Fibroblast of lung (primary cell): ENCODE measurements around the gene SMARCD1. TPM values are rescaled to one million over a fixed set of nuclear protein-coding genes. Genes with fewer than 3 reads are reported as not detected.
A peak's percentile ranks its signal among the peaks of the same experiment; 100 is the strongest.

Experiments
- DNase-seq, 2 donors: peaks; one replicate each; pipeline versions ENCODE4 v3.0.0 to v3.0.0-alpha.2; 2010; ENCODE audit warnings: low read depth in 2 of 2
- H2AFZ ChIP-seq: 2 replicates; pipeline ENCODE4 v1.5.1; 2012; ENCODE audit warnings: low read length, control low read depth, inconsistent platforms
- H3K27ac ChIP-seq: 2 replicates; pipeline ENCODE4 v1.5.1; 2011; ENCODE audit warnings: low read length, control low read depth; ENCODE audit not compliant: insufficient read depth
- H3K27me3 ChIP-seq: 2 replicates; pipeline ENCODE4 v1.5.1; 2011; ENCODE audit warnings: mild to moderate bottlenecking, low read length; ENCODE audit not compliant: control insufficient read depth, insufficient read depth
- H3K36me3 ChIP-seq: 2 replicates; pipeline ENCODE4 v1.5.1; 2011; ENCODE audit warnings: low read length; ENCODE audit not compliant: control insufficient read depth, insufficient read depth
- H3K4me1 ChIP-seq: 2 replicates; pipeline ENCODE4 v1.5.1; 2011; ENCODE audit warnings: low read length; ENCODE audit not compliant: control insufficient read depth, insufficient read depth; ENCODE audit errors: extremely low read depth
- H3K4me2 ChIP-seq: 2 replicates; pipeline ENCODE4 v1.5.1; 2011; ENCODE audit warnings: low read length, control low read depth; ENCODE audit not compliant: insufficient read depth; ENCODE audit errors: extremely low read depth
- H3K4me3 ChIP-seq, 4 experiments: fragments of 200-600 bp in 1 of 4; sonication (generic) in 1 of 4; replicated peaks in 1 of 4; 2 replicates each; pipeline ENCODE4 v1.5.1; 2011 to 2016; ENCODE audit warnings: low read length in 4 of 4, low read depth in 3 of 4, mild to moderate bottlenecking in 3 of 4, control low read depth in 2 of 4, inconsistent platforms in 1 of 4, mixed read lengths in 1 of 4; ENCODE audit not compliant: insufficient read depth in 1 of 4; ENCODE audit errors: control extremely low read depth in 1 of 4
- H3K79me2 ChIP-seq: 2 replicates; pipeline ENCODE4 v1.5.1; 2012; ENCODE audit warnings: mild to moderate bottlenecking, low read length, inconsistent platforms; ENCODE audit not compliant: control insufficient read depth, insufficient read depth
- H3K9ac ChIP-seq: 2 replicates; pipeline ENCODE4 v1.5.1; 2011; ENCODE audit warnings: mild to moderate bottlenecking, low read length, control low read depth; ENCODE audit not compliant: insufficient read depth
- H3K9me3 ChIP-seq: 2 replicates; pipeline ENCODE4 v1.5.1; 2012; ENCODE audit warnings: low read depth, low read length; ENCODE audit not compliant: control insufficient read depth, insufficient read depth
- H4K20me1 ChIP-seq: 2 replicates; pipeline ENCODE4 v1.5.1; 2011; ENCODE audit warnings: low read length; ENCODE audit not compliant: control insufficient read depth, insufficient read depth; ENCODE audit errors: extremely low read depth
- CTCF ChIP-seq, 2 donors: IDR thresholded peaks in 1 of 2; conservative IDR thresholded peaks in 1 of 2; 1 replicate in 1 of 2; 2 replicates in 1 of 2; pipeline ENCODE4 v1.5.1; 2011 to 2012; ENCODE audit warnings: low read length in 2 of 2, control low read depth in 1 of 2, inconsistent platforms in 1 of 2, low read depth in 1 of 2, mild to moderate bottlenecking in 1 of 2
- EZH2 ChIP-seq: IDR thresholded peaks from 2 replicates; pipeline ENCODE4 v1.5.1; 2012; ENCODE audit warnings: low read length, control low read depth, mild to moderate bottlenecking; ENCODE audit errors: missing control alignments
- polyA plus RNA-seq, 2 donors: library from polyadenylated mRNA; depleted of rRNA in 1 of 2; stranded (reverse) in 1 of 2; unstranded in 1 of 2; fragments of >200 nt; gene quantifications; 2 replicates each; pipeline ENCODE4 v1.2.1, GENCODE V29; 2011 to 2012; ENCODE audit warnings: missing spikeins in 1 of 2
- total RNA-seq: library from RNA; depleted of rRNA; stranded (reverse); fragments of >200 nt; gene quantifications from 2 replicates; pipeline ENCODE4 v1.2.1, GENCODE V29; 2014

Gene SMARCD1
- total and polyA plus RNA-seq, 2 donors (not counting 1 experiment from before 2014, with no cell fraction given): 30.5 to 34.3 TPM

DNA sequence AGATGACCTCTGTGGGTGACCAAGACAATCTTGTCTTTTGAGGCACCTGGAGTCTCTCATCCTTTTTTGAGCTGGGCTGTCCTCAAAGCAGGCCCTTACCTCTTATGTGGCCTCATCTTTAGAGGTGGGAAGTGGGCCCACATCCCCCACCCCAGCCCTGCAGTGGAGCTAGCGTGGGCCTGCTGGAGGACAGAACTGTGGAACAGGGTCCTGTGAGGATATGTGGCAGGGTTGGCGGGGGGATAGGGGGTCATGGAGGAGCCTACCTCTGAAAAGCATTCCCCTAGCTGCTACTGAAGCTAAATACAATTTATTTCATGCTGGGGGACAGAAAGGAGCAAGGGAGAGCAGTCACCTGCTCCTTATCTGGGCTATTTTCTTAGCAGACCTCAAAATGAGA, 18.2 kb downstream of the SMARCD1 start:
- Histone ChIP-seq H3K27me3 (peaks cover 2% of the 10 kb centered on the region), H4K20me1 (no peaks in the 10 kb centered on the region), H3K4me1 (peaks cover 5% of the 10 kb centered on the region), H3K36me3 (peaks cover 12% of the 10 kb centered on the region), H2AFZ (no peak overlapping the region), H3K79me2 (no peaks in the 10 kb centered on the region), H3K9me3 (no peaks in the 10 kb centered on the region), H3K4me3 (no peak overlapping the region), H3K9ac (no peak overlapping the region), H3K27ac (no peak overlapping the region), H3K4me2 (no peak overlapping the region)
- no peak for DNase-seq
- TF ChIP-seq CTCF (conservative IDR thresholded peaks at IDR 0.05 in 1 of 2, IDR thresholded peaks at IDR 0.05 in 1 of 2; ENCODE audit: low read depth in 1 of 2, low read length in 2 of 2) (no peak), EZH2 (no peak)

GRCh38 chr12:50103767-50104321, 18.7 kb downstream of the SMARCD1 start, which contains the start of gene GPD1:
Gene GPD1 (plus strand): TSS chr12:50104008. CDS start chr12:50104051, 43 bp downstream.
- peaks cover 2% of the 10 kb centered on the region for H3K27me3 ChIP-seq
- DNase-seq: peak; percentile 18 to 53
- no peak for TF ChIP-seq CTCF (conservative IDR thresholded peaks at IDR 0.05 in 1 of 2, IDR thresholded peaks at IDR 0.05 in 1 of 2; ENCODE audit: low read depth in 1 of 2, low read length in 2 of 2)
- TF ChIP-seq EZH2: no peak
- H3K9ac ChIP-seq: no peak within 1 kb of the TSS
- H3K4me1 ChIP-seq: peaks cover 5% of the 10 kb centered on the region
- H2AFZ ChIP-seq: no peak within 1 kb of the TSS
- no peaks in the 10 kb centered on the region for H3K9me3 ChIP-seq
- H3K27ac ChIP-seq: no peak within 1 kb of the TSS
- peaks cover 10% of the 10 kb centered on the region for H3K36me3 ChIP-seq
- H3K79me2 ChIP-seq: no peaks in the 10 kb centered on the region
- H4K20me1 ChIP-seq: no peaks in the 10 kb centered on the region
- no peak within 1 kb of the TSS for H3K4me3 ChIP-seq
- H3K4me2 ChIP-seq: no peak within 1 kb of the TSS

DNA sequence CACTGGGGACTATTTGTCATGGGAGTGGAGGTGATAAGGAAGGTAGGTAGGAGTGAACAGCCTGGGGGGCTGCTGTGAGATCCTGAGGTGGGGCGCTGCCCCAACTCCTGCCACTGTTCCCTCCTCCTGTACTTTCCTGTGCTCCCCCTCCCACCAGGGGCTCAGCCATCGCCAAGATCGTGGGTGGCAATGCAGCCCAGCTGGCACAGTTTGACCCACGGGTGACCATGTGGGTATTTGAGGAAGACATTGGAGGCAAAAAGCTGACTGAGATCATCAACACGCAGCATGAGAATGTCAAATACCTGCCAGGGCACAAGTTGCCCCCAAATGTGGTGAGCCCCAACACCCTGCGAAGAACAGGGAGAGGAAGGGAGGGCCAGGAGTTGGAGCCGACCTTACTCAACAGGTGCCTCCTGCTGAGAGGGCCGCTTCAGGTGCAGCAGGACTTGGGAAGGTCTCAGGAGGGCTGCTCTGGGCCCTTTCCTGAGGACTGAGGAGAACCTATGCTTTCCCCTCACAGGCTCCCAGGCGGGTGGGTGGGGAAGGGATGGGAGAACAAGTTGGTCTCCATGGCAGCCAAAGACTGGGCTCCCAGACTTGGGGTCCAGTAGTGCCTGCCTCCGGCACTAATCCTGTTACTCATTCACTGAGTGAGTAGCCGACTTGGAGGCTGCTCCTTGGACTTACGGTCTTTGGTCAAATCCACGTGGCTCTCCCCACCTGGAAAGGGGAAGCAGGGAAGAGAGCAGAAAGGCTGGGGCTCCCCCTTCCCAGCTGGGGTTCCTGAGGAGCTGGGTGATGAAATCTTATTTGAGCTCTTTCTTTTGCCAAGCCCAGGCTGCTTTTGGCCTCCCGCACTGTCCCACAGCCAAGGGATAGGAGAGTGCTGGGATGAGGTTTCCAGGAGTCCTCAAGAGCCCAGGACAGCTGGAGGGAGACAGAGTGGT, 19.6 kb downstream of the SMARCD1 start:
- Histone ChIP-seq H3K36me3 (peaks cover 5% of the 10 kb centered on the region), H4K20me1 (no peaks in the 10 kb centered on the region), H3K27ac (no peak overlapping the region), H3K9ac (no peak overlapping the region), H3K4me2 (no peak overlapping the region), H3K4me1 (no peaks in the 10 kb centered on the region), H3K79me2 (no peaks in the 10 kb centered on the region), H2AFZ (no peak overlapping the region), H3K9me3 (no peaks in the 10 kb centered on the region), H3K4me3 (no peak overlapping the region), H3K27me3 (peaks cover 2% of the 10 kb centered on the region)
- TF ChIP-seq EZH2 (no peak), CTCF (conservative IDR thresholded peaks at IDR 0.05 in 1 of 2, IDR thresholded peaks at IDR 0.05 in 1 of 2; ENCODE audit: low read depth in 1 of 2, low read length in 2 of 2) (no peak)
- DNase-seq: no peak
